ENCODE results near the gene PRKCG. TPM values are rescaled to one million over a fixed set of nuclear protein-coding genes. Genes with fewer than 3 reads are reported as not detected.

The PRKCG gene
- total RNA-seq, 1 experiment from 2014 or later, result 2.8 TPM

GRCh38 chr19:53910170-53910518 is 28.1 kb downstream of the PRKCG start:
- DNase-seq (ENCODE audit: low read depth, low spot score), result no peak
- intact Hi-C loops (cut with micrococcal nuclease), result no loop called here
- H4K20me1 ChIP-seq (ENCODE audit: insufficient read depth), result no peaks in the 10 kb centered on the region
- BruUV-seq (replicated peaks), result no TSS peak
- H2AFZ ChIP-seq (ENCODE audit: low read depth, low read length, poor library complexity, severe bottlenecking), result no peak overlapping the region
- CTCF ChIA-PET, result no interaction called here
- H3K4me3 ChIP-seq (replicated peaks in 1 of 2; ENCODE audit: low read depth in 1 of 2, low read length in 2 of 2), result no peak overlapping the region
- H3K9ac ChIP-seq (ENCODE audit: low read length), result no peak overlapping the region
- no peak overlapping the region for H3K27ac ChIP-seq (ENCODE audit: low read depth, low read length)
- ATAC-seq, result no peak
- TF ChIP-seq FOSL1 (IDR thresholded peaks at IDR 0.05; ENCODE audit: low read depth), result no peak
- no peak for TF ChIP-seq EZH2phosphoT487 (IDR thresholded peaks at IDR 0.05; ENCODE audit: borderline replicate concordance)
- TF ChIP-seq REST (IDR thresholded peaks at IDR 0.05; ENCODE audit: low read depth), result no peak
- TF ChIP-seq MAX (IDR thresholded peaks at IDR 0.05), result no peak
- TF ChIP-seq SP1 (IDR thresholded peaks at IDR 0.05; ENCODE audit: low read depth), result no peak
- TF ChIP-seq TCF7L2 (IDR thresholded peaks at IDR 0.05; ENCODE audit: borderline replicate concordance, extremely low read depth, insufficient read depth, insufficient read length), result no peak
- no peaks in the 10 kb centered on the region for H3K36me3 ChIP-seq (ENCODE audit: control insufficient read depth in 1 of 2, insufficient read depth in 2 of 2, low read length in 2 of 2)
- RAD21 ChIA-PET (ENCODE audit: low non-redundant PET in 1 of 2, low total read pairs in 2 of 2, uncharacterized antibody in 2 of 2, unreplicated experiment in 2 of 2), result no interaction called here
- H3K4me1 ChIP-seq (ENCODE audit: control insufficient read depth in 1 of 2, insufficient read depth in 2 of 2, low read length in 2 of 2), result peaks cover 0 to 7% of the 10 kb centered on the region in 2 experiments; a peak in 1 of 4 replicates
- H3K9me3 ChIP-seq (ENCODE audit: control insufficient read depth in 1 of 2, insufficient read depth in 1 of 2, low read depth in 1 of 2, low read length in 2 of 2), result no peaks in the 10 kb centered on the region
- no peaks in the 10 kb centered on the region for H3K79me2 ChIP-seq (ENCODE audit: insufficient read depth, low read length)
- no peaks in the 10 kb centered on the region for H3K9me2 ChIP-seq (ENCODE audit: insufficient read depth)
- peaks cover 6% of the 10 kb centered on the region; the same call in 1 of the 2 replicates for H3K27me3 ChIP-seq (ENCODE audit: insufficient read depth, low read length)
- H3K4me2 ChIP-seq (ENCODE audit: low read length), result no peak overlapping the region
- POLR2A ChIA-PET, result no interaction called here
